Measurements from ENCODE around the gene ANGPTL8. TPM values are rescaled to one million over a fixed set of nuclear protein-coding genes. Genes with fewer than 3 reads are reported as not detected.

ANGPTL8 gene
- total RNA-seq, 1 donor from 2014 or later: not detected

GRCh38 chr19:11267316-11268085 lies 28.1 kb downstream of the ANGPTL8 start:
- Mint-ChIP-seq H3K27ac (peak overlapping the region; percentile 37), H3K27me3 (no peaks in the 10 kb centered on the region), H3K4me3 (ENCODE audit: low read depth) (no peak overlapping the region), H3K9me3 (ENCODE audit: low read depth) (no peaks in the 10 kb centered on the region), H3K36me3 (ENCODE audit: insufficient read depth) (no peaks in the 10 kb centered on the region), H3K4me1 (ENCODE audit: low read depth) (peaks cover 13% of the 10 kb centered on the region)
- TF ChIP-seq CTCF (IDR thresholded peaks at IDR 0.05; ENCODE audit: unreplicated experiment): no peak
- DNase-seq (ENCODE audit: low spot score, unreplicated experiment): no peak

- H3K27ac Mint-ChIP-seq: no peak overlapping the region
- H3K27me3 Mint-ChIP-seq: no peaks in the 10 kb centered on the region
- TF ChIP-seq CTCF (IDR thresholded peaks at IDR 0.05; ENCODE audit: unreplicated experiment): no peak
- H3K9me3 Mint-ChIP-seq (ENCODE audit: low read depth): no peaks in the 10 kb centered on the region
- peaks cover 13% of the 10 kb centered on the region for H3K4me1 Mint-ChIP-seq (ENCODE audit: low read depth)
- no peaks in the 10 kb centered on the region for H3K36me3 Mint-ChIP-seq (ENCODE audit: insufficient read depth)
- no peak for DNase-seq (ENCODE audit: low spot score, unreplicated experiment)
- no peak overlapping the region for H3K4me3 Mint-ChIP-seq (ENCODE audit: low read depth)
Observed at GRCh38 chr19:11268783-11269267, 29.4 kb downstream of the ANGPTL8 start.

- Mint-ChIP-seq H3K4me3 (ENCODE audit: low read depth) (no peak overlapping the region), H3K27me3 (no peaks in the 10 kb centered on the region), H3K9me3 (ENCODE audit: low read depth) (no peaks in the 10 kb centered on the region), H3K4me1 (ENCODE audit: low read depth) (peaks cover 13% of the 10 kb centered on the region), H3K27ac (no peak overlapping the region), H3K36me3 (ENCODE audit: insufficient read depth) (no peaks in the 10 kb centered on the region)
- no peak for TF ChIP-seq CTCF (IDR thresholded peaks at IDR 0.05; ENCODE audit: unreplicated experiment)
- no peak for DNase-seq (ENCODE audit: low spot score, unreplicated experiment)
Observed at GRCh38 chr19:11269408-11269807, 30.0 kb downstream of the ANGPTL8 start.

- peaks cover 2% of the 10 kb centered on the region for H3K9me3 Mint-ChIP-seq (ENCODE audit: low read depth)
- no peak overlapping the region for H3K4me3 Mint-ChIP-seq (ENCODE audit: low read depth)
- TF ChIP-seq CTCF (IDR thresholded peaks at IDR 0.05; ENCODE audit: unreplicated experiment): no peak
- H3K36me3 Mint-ChIP-seq (ENCODE audit: insufficient read depth): no peaks in the 10 kb centered on the region
- no peaks in the 10 kb centered on the region for H3K4me1 Mint-ChIP-seq (ENCODE audit: low read depth)
- H3K27ac Mint-ChIP-seq: no peak overlapping the region
- no peaks in the 10 kb centered on the region for H3K27me3 Mint-ChIP-seq
- DNase-seq (ENCODE audit: low spot score, unreplicated experiment): no peak
Observed at GRCh38 chr19:11273296-11273695, 33.9 kb downstream of the ANGPTL8 start.

GRCh38 chr19:11273989-11274388 lies 34.6 kb downstream of the ANGPTL8 start:
- H3K27me3 Mint-ChIP-seq: no peaks in the 10 kb centered on the region
- H3K9me3 Mint-ChIP-seq (ENCODE audit: low read depth): peaks cover 2% of the 10 kb centered on the region
- no peak for TF ChIP-seq CTCF (IDR thresholded peaks at IDR 0.05; ENCODE audit: unreplicated experiment)

More at GRCh38 chr19:11273989-11274388, 34.6 kb downstream of the ANGPTL8 start:
- DNase-seq (ENCODE audit: low spot score, unreplicated experiment): no peak
- Mint-ChIP-seq H3K36me3 (ENCODE audit: insufficient read depth) (no peaks in the 10 kb centered on the region), H3K4me3 (ENCODE audit: low read depth) (no peak overlapping the region), H3K4me1 (ENCODE audit: low read depth) (no peaks in the 10 kb centered on the region), H3K27ac (no peak overlapping the region)

All from progenitor cell of endocrine pancreas (in vitro differentiated cells).